Aorta (tissue), 5 donors: ENCODE measurements around the gene OLA1. TPM values are rescaled to one million over a fixed set of nuclear protein-coding genes. Genes with fewer than 3 reads are reported as not detected.
"Not testable (repeated sequence)": the region's sequence is repeated elsewhere in the genome, so short reads cannot be mapped to it uniquely, and the experiment has no call there.

ENCODE experiments used
- ATAC-seq: fragments of 200-7000 bp; cut with Tn5 transposase; one replicate; pipeline ENCODE4 v1.9.1; 2022; ENCODE audit warnings: moderate library complexity; ENCODE audit not compliant: low FRiP score
- DNase-seq, 2 donors: peaks; one replicate each; pipeline ENCODE4 v3.0.0-alpha.2; 2020
- H3K27ac ChIP-seq, 2 donors: one replicate each; pipeline ENCODE4 v1.5.1; 2013; ENCODE audit warnings: low read length in 2 of 2, mild to moderate bottlenecking in 2 of 2, moderate library complexity in 2 of 2, control low read depth in 1 of 2, inconsistent platforms in 1 of 2, low read depth in 1 of 2
- H3K27me3 ChIP-seq, 2 donors: one replicate each; pipeline ENCODE4 v1.6.1; 2013; ENCODE audit warnings: control low read depth in 1 of 2, low read length in 1 of 2, mild to moderate bottlenecking in 1 of 2, moderate library complexity in 1 of 2; ENCODE audit not compliant: insufficient read depth in 2 of 2, control insufficient read depth in 1 of 2
- H3K36me3 ChIP-seq, 2 donors: one replicate each; pipeline ENCODE4 v1.6.1; 2013; ENCODE audit warnings: control low read depth in 1 of 2, low read length in 1 of 2, mild to moderate bottlenecking in 1 of 2; ENCODE audit not compliant: insufficient read depth in 2 of 2, control insufficient read depth in 1 of 2
- H3K4me1 ChIP-seq, 2 donors: one replicate each; pipeline ENCODE4 v1.6.1; 2013; ENCODE audit warnings: low read length in 2 of 2, control low read depth in 1 of 2, mild to moderate bottlenecking in 1 of 2, moderate library complexity in 1 of 2; ENCODE audit not compliant: insufficient read depth in 2 of 2, control insufficient read depth in 1 of 2
- H3K4me3 ChIP-seq, 2 donors: one replicate each; pipeline ENCODE4 v1.5.1; 2013; ENCODE audit warnings: low read length in 2 of 2, control low read depth in 1 of 2, mild to moderate bottlenecking in 1 of 2
- H3K9me3 ChIP-seq: one replicate; pipeline ENCODE4 v1.6.1; 2013; ENCODE audit warnings: mild to moderate bottlenecking, low read length; ENCODE audit not compliant: control insufficient read depth
- WGBS, 2 donors: extraction: QIAGEN DNeasy Blood & Tissue Kit; methylation state at CpG; one replicate each; pipeline ENCODE4 v1.1.7; 2013; 5-methylcytosine and 5-hydroxymethylcytosine counted together
- intact Hi-C, 2 donors: fragments of 100-400 bp; cut with DNase I; formaldehyde crosslinking; loops; one replicate each; pipeline versions ENCODE4 v1.14.2 to v1.15.0; 2022
- polyA plus RNA-seq, 2 donors: library from polyadenylated mRNA; stranded (reverse); fragments of 200-250 nt; gene quantifications; one replicate each; pipeline ENCODE4 v1.2.3, GENCODE V29; 2013
- total RNA-seq, 2 donors: library from RNA; stranded (reverse); fragmentation: NEBNext Ultra II Directional; extraction: Animal tissue kit (Norgen Biotek cat#: 25700); gene quantifications; one replicate each; pipeline ENCODE4 v1.2.1, GENCODE V29; 2021
- donor health status: healthy with polysubstance abuse.
- donor health status: Bipolar disorder and iron deficiency.
- donor health status: DM: no; HTN: no; CAD: no.
- donor health status: DM: no; HTN: no; CAD: no.
- donor health status: DM: yes; HTN: yes; CAD: no.

Gene OLA1
- total and polyA plus RNA-seq, 4 donors = 45.2 to 64.0 (median 54.3) TPM

DNA sequence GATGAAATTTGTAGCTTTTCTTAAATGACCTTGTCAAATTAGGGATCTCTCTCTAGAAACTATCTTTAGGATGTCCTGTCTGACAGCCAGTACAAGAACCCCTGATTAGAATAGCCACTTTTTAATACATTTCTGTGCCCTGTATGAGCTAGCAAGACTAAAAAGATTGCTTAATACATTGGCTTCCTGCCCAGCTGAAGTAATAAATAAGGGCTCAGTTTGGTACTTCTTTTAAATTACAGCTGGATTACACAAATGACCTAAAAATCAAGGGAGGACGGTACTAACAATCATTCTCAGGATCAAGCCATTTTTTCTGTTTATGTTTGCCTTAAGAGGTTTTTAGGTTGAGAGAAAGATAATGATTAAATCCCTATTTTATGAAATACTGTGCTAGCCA lies 11.6 kb upstream of the OLA1 start:
- Histone ChIP-seq H3K36me3 (no peaks in the 10 kb centered on the region), H3K27ac (no peak overlapping the region), H3K9me3 (no peaks in the 10 kb centered on the region), H3K27me3 (no peaks in the 10 kb centered on the region), H3K4me1 (no peaks in the 10 kb centered on the region), H3K4me3 (no peak overlapping the region)
- no peak for DNase-seq
- 22 to 29% methylated on average over 1 of the region's 1 CpG for WGBS, 2 donors
- intact Hi-C loops = no loop called here
- ATAC-seq = no peak

DNA sequence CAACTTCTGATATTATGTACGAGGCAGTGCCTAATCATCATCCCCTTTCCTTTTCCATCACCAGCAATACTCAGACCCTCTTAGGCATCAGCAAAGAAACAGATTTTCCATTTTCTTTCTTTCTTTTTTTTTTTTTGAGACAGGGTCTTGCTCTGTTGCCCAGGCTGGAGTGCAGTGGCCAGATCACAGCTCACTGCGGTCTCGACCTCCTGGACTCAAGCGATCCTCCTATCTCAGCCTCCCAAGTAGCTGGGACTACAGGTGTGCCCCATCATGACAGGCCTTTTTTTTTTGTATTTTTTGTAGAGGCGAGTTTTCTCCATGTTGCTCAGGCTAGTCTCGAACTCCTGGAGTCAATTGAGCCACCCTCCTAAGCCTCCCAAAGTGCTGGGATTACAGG lies 5.9 kb upstream of the OLA1 start:
- Histone ChIP-seq H3K27ac (no peak overlapping the region), H3K4me1 (no peaks in the 10 kb centered on the region), H3K4me3 (no peak overlapping the region), H3K36me3 (no peaks in the 10 kb centered on the region), H3K27me3 (no peaks in the 10 kb centered on the region), H3K9me3 (no peaks in the 10 kb centered on the region)
- DNase-seq (no peak), ATAC-seq (no peak)
- 95 to 98% methylated on average over 6 of the region's 6 CpGs for WGBS, 2 donors
- intact Hi-C loops = no loop called here

DNA sequence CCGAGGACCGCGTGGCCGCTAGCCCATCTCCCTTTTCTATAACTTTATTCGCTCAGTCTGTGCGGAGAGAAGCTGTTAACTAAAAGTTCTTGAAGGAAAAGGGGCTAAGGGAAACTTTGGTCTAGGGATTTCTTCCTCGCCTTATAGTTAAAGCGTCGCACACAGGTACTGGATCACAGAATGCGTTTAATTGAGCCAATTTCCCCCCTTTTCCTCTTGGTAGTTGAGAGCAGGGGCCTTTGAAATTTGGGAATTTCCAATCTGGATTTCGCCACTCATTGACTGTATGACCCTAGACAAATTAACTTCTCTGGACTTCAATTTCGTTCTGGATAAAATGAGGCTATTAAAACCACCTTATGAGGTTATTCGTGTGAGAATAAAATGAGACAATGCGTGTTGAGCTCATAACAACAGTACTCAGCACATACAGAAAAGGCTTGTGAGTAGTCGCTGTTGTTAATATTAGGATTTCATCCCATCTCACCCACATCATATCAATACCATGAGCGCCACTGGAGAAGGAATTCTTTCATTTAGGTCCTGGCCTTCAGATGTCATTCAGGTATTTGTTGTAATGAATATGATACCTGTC lies 763 bp upstream of the OLA1 start:
- ATAC-seq = no peak
- intact Hi-C loops = no loop called here
- H3K36me3 ChIP-seq = no peaks in the 10 kb centered on the region
- peak overlapping the region; percentile 14 to 15 for H3K4me3 ChIP-seq
- H3K27me3 ChIP-seq = no peaks in the 10 kb centered on the region
- DNase-seq = no peak
- H3K9me3 ChIP-seq = no peaks in the 10 kb centered on the region
- no peaks in the 10 kb centered on the region for H3K4me1 ChIP-seq
- 55 to 56% methylated on average over 16 of the region's 16 CpGs for WGBS, 2 donors
- peak overlapping the region in 1 of 2 donors; percentile 77 for H3K27ac ChIP-seq

DNA sequence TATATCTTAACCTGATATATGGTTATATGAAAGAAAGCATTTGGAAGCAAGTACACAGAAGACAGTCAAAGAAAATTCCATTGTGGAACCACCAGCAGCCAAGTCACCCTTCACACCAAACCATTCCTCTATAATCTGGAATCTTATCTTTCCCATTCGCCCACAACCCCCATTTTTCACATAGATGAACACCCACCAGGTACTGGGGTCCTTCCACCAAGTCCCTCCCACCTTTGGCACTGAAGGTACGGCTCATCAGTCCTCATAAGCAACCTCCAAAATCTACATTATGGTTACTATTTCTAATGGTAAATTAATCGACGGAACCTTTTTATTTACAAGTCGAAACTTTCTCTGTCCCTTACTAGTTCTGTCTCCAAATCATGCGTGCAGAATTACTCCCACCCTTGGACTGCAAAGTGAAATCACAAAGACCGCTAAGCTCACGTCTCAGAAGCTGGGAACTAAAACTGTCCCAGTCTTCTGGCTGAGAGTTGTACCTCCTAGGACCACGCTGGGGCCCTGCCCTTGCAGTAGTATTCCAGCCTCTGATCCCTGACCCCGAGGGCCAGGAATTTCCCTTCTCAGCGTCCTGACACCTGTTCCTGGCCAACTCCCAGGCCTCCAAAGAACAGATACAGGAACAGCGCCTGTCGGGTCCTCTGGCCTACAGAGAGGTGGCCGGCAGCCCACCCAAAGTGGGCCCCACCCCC lies 702 bp downstream of the OLA1 start:
- Histone ChIP-seq H3K27ac (peak overlapping the region in 1 of 2 donors; percentile 65), H3K9me3 (no peaks in the 10 kb centered on the region), H3K4me3 (peak overlapping the region; percentile 27 to 51), H3K27me3 (no peaks in the 10 kb centered on the region), H3K36me3 (no peaks in the 10 kb centered on the region), H3K4me1 (no peaks in the 10 kb centered on the region)
- intact Hi-C loops = no loop called here
- WGBS, 2 donors = 22 to 23% methylated on average over 14 of the region's 14 CpGs
- DNase-seq = no peak
- ATAC-seq = peak; percentile 2

DNA sequence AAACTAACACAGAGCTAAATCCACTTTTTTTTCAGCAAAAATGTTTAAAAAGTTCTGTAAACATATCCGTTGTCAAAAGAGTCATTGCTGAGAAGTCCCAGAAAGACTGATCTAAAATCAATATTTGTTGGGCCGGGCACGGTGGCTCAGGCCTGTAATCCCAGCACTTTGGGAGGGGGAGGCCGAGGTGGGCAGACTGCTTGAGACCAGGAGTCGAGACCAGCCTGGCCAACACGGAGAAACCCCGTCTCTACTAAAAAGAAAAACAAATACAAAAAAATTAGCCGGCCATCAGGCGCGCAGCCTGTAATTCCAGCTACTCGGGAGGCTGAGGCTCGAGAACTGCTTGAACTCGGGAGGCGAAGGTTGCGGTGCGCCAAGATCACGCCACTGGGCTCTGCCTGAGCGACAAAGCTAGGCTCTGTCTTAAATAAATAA lies 1.4 kb downstream of the OLA1 start:
- Histone ChIP-seq H3K36me3 (no peaks in the 10 kb centered on the region), H3K27ac (no peak overlapping the region), H3K9me3 (no peaks in the 10 kb centered on the region), H3K4me1 (no peaks in the 10 kb centered on the region), H3K4me3 (no peak overlapping the region), H3K27me3 (no peaks in the 10 kb centered on the region)
- ATAC-seq = no peak
- no peak for DNase-seq
- intact Hi-C loops = no loop called here
- 73 to 81% methylated on average over 18 of the region's 18 CpGs for WGBS, 2 donors

DNA sequence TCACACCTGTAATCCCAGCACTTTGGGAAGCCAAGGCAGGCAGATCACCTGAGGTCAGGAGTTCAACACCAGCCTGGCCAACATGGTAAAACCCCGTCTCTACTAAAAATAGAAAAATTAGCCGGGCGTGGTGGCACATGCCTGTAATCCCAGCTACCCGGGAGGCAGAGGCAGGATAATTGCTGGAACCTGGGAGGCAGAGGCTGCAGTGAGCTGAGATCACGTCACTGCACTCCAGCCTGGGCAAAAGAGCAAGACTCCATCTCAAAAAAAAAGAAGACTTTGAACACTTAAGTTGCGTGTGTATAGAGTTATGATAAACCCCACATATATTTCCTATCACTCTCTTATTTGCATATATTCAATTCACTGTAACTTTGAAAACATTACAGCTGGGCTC lies 2.7 kb downstream of the OLA1 start:
- WGBS, 2 donors = 89 to 90% methylated on average over 6 of the region's 6 CpGs
- intact Hi-C loops, ATAC-seq: not testable (repeated sequence)

DNA sequence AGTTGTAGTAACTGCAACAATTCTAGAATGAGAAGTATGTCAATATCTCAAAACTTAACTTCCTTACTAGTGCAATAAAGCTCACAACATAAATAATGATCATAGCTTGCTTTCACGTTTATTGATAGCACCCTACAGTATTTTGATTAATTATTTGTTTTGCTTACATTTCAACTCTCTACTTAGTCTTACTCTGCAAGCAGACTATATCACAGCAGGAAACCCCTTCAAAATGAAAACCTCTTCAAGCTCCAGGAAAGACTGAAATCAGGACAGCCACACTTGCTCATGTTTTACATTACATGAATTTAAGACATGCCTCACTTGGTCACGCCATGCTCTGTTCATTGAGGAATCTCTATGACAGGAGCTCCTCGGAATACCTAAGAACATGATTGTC lies 3.3 kb downstream of the OLA1 start:
- H3K9me3 ChIP-seq = no peaks in the 10 kb centered on the region
- no peak overlapping the region for H3K27ac ChIP-seq
- 95 to 97% methylated on average over 3 of the region's 3 CpGs for WGBS, 2 donors
- peaks cover 0 to 3% of the 10 kb centered on the region in 2 donors for H3K4me1 ChIP-seq
- H3K36me3 ChIP-seq = no peaks in the 10 kb centered on the region
- no peak for ATAC-seq
- no peaks in the 10 kb centered on the region for H3K27me3 ChIP-seq
- no peak for DNase-seq
- intact Hi-C loops = no loop called here
- H3K4me3 ChIP-seq = no peak overlapping the region

More for the DNA sequence above, 2.7 kb downstream of the OLA1 start:
- not testable (repeated sequence) for H3K9me3 ChIP-seq, DNase-seq, H3K27ac ChIP-seq, H3K36me3 ChIP-seq, H3K27me3 ChIP-seq, H3K4me1 ChIP-seq, H3K4me3 ChIP-seq

DNA sequence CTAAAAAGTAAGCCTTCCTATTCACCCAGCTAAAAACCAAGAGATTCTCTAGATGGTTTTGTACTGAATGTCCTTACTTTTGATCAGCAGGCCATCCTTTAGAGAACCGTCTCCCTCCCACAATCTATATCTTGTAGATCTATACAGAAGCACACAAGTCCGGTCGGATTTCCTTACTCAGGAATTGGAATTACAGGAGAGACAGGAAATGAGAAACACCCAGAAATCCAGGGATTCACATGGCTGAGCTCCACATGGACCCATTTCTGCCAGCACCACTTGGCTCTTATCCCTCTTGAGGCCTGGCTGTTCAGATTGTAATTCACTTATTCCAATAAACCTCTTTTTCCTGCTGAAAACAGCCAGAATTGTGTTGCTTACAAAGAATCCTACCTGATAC lies 4.5 kb downstream of the OLA1 start:
- Histone ChIP-seq H3K27me3 (no peaks in the 10 kb centered on the region), H3K4me1 (peaks cover 0 to 3% of the 10 kb centered on the region in 2 donors), H3K27ac (no peak overlapping the region), H3K9me3 (no peaks in the 10 kb centered on the region), H3K4me3 (no peak overlapping the region), H3K36me3 (no peaks in the 10 kb centered on the region)
- 87% methylated on average over 3 of the region's 3 CpGs for WGBS, 2 donors
- ATAC-seq (no peak), DNase-seq (no peak)
- intact Hi-C loops = no loop called here

DNA sequence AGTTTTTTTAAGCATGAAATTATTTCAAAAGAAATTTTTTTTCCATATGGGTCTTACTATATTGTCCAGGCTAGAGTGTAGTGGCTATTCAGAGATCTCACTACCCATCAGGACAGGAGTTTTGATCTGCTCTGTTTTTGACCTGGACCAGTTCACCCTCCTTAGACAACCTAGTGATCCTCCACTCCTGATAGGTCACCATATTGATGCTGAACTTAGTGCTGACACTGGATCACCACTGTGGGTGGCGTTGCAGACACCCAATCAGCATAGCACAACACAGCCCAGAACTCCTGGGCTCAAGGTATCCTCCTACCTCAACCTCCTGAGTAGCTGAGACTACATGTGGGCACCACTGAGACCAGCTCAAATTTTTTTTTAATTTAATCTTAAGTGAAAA lies 8.2 kb downstream of the OLA1 start:
- no peak for ATAC-seq
- no peak overlapping the region for H3K4me3 ChIP-seq
- intact Hi-C loops = no loop called here

More for the DNA sequence above, 8.2 kb downstream of the OLA1 start:
- H3K27me3 ChIP-seq = no peaks in the 10 kb centered on the region
- H3K36me3 ChIP-seq = no peaks in the 10 kb centered on the region
- no peaks in the 10 kb centered on the region for H3K9me3 ChIP-seq
- DNase-seq = no peak
- no peak overlapping the region for H3K27ac ChIP-seq
- H3K4me1 ChIP-seq = peaks cover 0 to 3% of the 10 kb centered on the region in 2 donors
- 97 to 100% methylated on average over 1 of the region's 1 CpG for WGBS, 2 donors
